SU-DHL-6 (cell line): ENCODE data around the gene HNF1B.

Source experiments
- EZH2phosphoT487 ChIP-seq: fragments of 200-600 bp; sonication (generic), shearing (Covaris generic); conservative IDR thresholded peaks from 2 replicates; pipeline ENCODE4 v1.6.1; 2018; ENCODE audit warnings: mild to moderate bottlenecking, antibody characterized with exemption, low read length, moderate library complexity, mixed read lengths
- TF ChIP-seq, protein P1 (sequence below): fragments of 200-600 bp; sonication (generic); IDR thresholded peaks from one replicate; pipeline ENCODE4 v1.5.1; 2017; ENCODE audit warnings: antibody characterized with exemption, mild to moderate bottlenecking, low read length, moderate library complexity; ENCODE audit not compliant: insufficient read depth, poor library complexity, severe bottlenecking

DNA sequence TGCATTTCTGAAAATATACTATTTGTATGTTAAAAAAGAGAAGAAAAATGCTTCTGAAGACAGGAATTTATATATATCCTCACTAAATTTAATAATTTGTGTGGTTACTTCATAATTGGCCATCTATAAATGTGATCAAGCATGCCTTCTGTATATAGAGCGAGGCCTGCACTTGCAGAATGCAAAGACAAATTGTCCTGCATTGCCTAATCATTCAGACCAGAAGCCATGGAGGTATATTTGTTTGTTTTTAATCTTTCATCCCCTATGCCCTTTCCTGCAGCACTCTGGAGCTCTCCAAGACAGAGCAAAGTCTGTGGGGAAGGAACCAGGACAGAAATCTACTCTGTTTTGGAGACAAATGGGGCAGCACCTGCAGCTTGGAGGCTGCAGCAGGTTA, 77.8 kb downstream of the HNF1B start:
- TF ChIP-seq, protein P1, sequence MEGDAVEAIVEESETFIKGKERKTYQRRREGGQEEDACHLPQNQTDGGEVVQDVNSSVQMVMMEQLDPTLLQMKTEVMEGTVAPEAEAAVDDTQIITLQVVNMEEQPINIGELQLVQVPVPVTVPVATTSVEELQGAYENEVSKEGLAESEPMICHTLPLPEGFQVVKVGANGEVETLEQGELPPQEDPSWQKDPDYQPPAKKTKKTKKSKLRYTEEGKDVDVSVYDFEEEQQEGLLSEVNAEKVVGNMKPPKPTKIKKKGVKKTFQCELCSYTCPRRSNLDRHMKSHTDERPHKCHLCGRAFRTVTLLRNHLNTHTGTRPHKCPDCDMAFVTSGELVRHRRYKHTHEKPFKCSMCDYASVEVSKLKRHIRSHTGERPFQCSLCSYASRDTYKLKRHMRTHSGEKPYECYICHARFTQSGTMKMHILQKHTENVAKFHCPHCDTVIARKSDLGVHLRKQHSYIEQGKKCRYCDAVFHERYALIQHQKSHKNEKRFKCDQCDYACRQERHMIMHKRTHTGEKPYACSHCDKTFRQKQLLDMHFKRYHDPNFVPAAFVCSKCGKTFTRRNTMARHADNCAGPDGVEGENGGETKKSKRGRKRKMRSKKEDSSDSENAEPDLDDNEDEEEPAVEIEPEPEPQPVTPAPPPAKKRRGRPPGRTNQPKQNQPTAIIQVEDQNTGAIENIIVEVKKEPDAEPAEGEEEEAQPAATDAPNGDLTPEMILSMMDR = no peak
- TF ChIP-seq EZH2phosphoT487 = no peak
